Measurements from ENCODE around the gene HSD17B2.
"Not testable (repeated sequence)": the region's sequence is repeated elsewhere in the genome, so short reads cannot be mapped to it uniquely, and the experiment has no call there.

HSD17B2 gene

GRCh38 chr16:82034981-82035612 is at the start of gene HSD17B2:
Gene HSD17B2 (plus strand): TSS chr16:82035253. CDS start chr16:82035425, 172 bp downstream.
- DNase-seq: no peak

GRCh38 chr16:81987121-81987520 is 47.9 kb upstream of the HSD17B2 start:
- no peak for DNase-seq

GRCh38 chr16:81987706-81988105 is 47.3 kb upstream of the HSD17B2 start:
- no peak for DNase-seq

- no peak for DNase-seq
These were observed 42.2 kb upstream of the HSD17B2 start for GRCh38 chr16:81992859-81993258.

- DNase-seq: no peak
These were observed 40.6 kb upstream of the HSD17B2 start for GRCh38 chr16:81994485-81994884.

- no peak for DNase-seq
These were observed 39.4 kb upstream of the HSD17B2 start for GRCh38 chr16:81995651-81996050.

GRCh38 chr16:81996664-81997509 is 38.2 kb upstream of the HSD17B2 start:
- DNase-seq: peak; percentile 60

GRCh38 chr16:81997738-81998137 is 37.3 kb upstream of the HSD17B2 start:
- no peak for DNase-seq

- no peak for DNase-seq
These were observed 32.2 kb upstream of the HSD17B2 start for GRCh38 chr16:82002831-82003230.

GRCh38 chr16:82004601-82005000 is 30.5 kb upstream of the HSD17B2 start:
- DNase-seq: no peak

GRCh38 chr16:82005027-82005830 is 29.8 kb upstream of the HSD17B2 start:
- no peak for DNase-seq

GRCh38 chr16:82006036-82006435 is 29.0 kb upstream of the HSD17B2 start:
- DNase-seq: no peak

- no peak for DNase-seq
These were observed 27.9 kb upstream of the HSD17B2 start for GRCh38 chr16:82007189-82007588.

GRCh38 chr16:82008957-82009592 is 26.0 kb upstream of the HSD17B2 start:
- no peak for DNase-seq

- DNase-seq: not testable (repeated sequence)
These were observed 25.3 kb upstream of the HSD17B2 start for GRCh38 chr16:82009789-82010188.

GRCh38 chr16:82010649-82011048 is 24.4 kb upstream of the HSD17B2 start:
- no peak for DNase-seq

GRCh38 chr16:82011199-82011641 is 23.8 kb upstream of the HSD17B2 start, which contains the start of gene SDR42E1:
Gene SDR42E1 (minus strand): TSS chr16:82011470. CDS start chr16:82000858, 10,612 bp downstream.
- no peak for DNase-seq

GRCh38 chr16:82013139-82013538 is 21.9 kb upstream of the HSD17B2 start:
- DNase-seq: no peak

- no peak for DNase-seq
These were observed 18.8 kb upstream of the HSD17B2 start for GRCh38 chr16:82016263-82016662.

GRCh38 chr16:82016964-82017363 is 18.1 kb upstream of the HSD17B2 start:
- DNase-seq: no peak

- no peak for DNase-seq
These were observed 17.0 kb upstream of the HSD17B2 start for GRCh38 chr16:82017911-82018568.

- no peak for DNase-seq
These were observed 15.5 kb upstream of the HSD17B2 start for GRCh38 chr16:82019535-82019934.

Data from left hindlimb (tissue), 1 donor.